Colonic mucosa (tissue), 4 donors: ENCODE results near the gene TUFT1. TPM values are rescaled to one million over a fixed set of nuclear protein-coding genes. Genes with fewer than 3 reads are reported as not detected.
"Not testable (repeated sequence)": the region's sequence is repeated elsewhere in the genome, so short reads cannot be mapped to it uniquely, and the experiment has no call there.

Source experiments
- DNase-seq: peaks from one replicate; pipeline ENCODE4 v3.0.0-alpha.2; 2020
- H3K27ac ChIP-seq: fragments of 200-600 bp; one replicate; pipeline ENCODE4 v1.8.0; 2021
- H3K27me3 ChIP-seq: fragments of 200-600 bp; one replicate; pipeline ENCODE4 v1.8.0; 2021
- H3K36me3 ChIP-seq: fragments of 200-600 bp; one replicate; pipeline ENCODE4 v1.8.0; 2021
- H3K4me1 ChIP-seq: fragments of 200-600 bp; one replicate; pipeline ENCODE4 v1.8.0; 2021; ENCODE audit warnings: mild to moderate bottlenecking
- H3K4me3 ChIP-seq: fragments of 200-600 bp; one replicate; pipeline ENCODE4 v1.8.0; 2021
- H3K9ac ChIP-seq, 2 donors: one replicate each; pipeline ENCODE4 v1.7.0; 2013; ENCODE audit warnings: control low read depth in 2 of 2, low read depth in 2 of 2, low read length in 2 of 2
- H3K9me3 ChIP-seq: fragments of 200-600 bp; one replicate; pipeline ENCODE4 v1.8.0; 2021
- CTCF ChIP-seq: fragments of 200-600 bp; IDR thresholded peaks from one replicate; pipeline ENCODE4 v1.8.0; 2022; ENCODE audit warnings: antibody characterized with exemption, mild to moderate bottlenecking
- intact Hi-C: fragments of 100-400 bp; cut with DNase I; formaldehyde crosslinking; loops from one replicate; pipeline ENCODE4 v1.14.1; 2022
- total RNA-seq, 2 donors: library from RNA; stranded (reverse); fragmentation: NEBNext Ultra II Directional in 1 of 2; extraction: Animal tissue kit (Norgen Biotek cat#: 25700) in 1 of 2; gene quantifications; one replicate each; pipeline ENCODE4 v1.2.1, GENCODE V29; 2021
- donor health status: healthy.
- donor health status: DM: no; HTN: no; CAD: no.
- donor health status: DM: no; HTN: no; CAD: no.

TUFT1 gene
- total RNA-seq, 2 donors from 2014 or later: 25.5 to 40.6 TPM

- no peaks in the 10 kb centered on the region for H3K9me3 ChIP-seq
- H3K36me3 ChIP-seq: no peaks in the 10 kb centered on the region
- DNase-seq: no peak
- no peak overlapping the region for H3K4me3 ChIP-seq
- H3K4me1 ChIP-seq: peaks cover 7% of the 10 kb centered on the region
- H3K27me3 ChIP-seq: no peaks in the 10 kb centered on the region
- no peak overlapping the region for H3K27ac ChIP-seq
- intact Hi-C loops: no loop called here
- TF ChIP-seq CTCF: no peak
- no peak overlapping the region for H3K9ac ChIP-seq
Measured at GRCh38 chr1:151618003-151618402, 77.9 kb downstream of the TUFT1 start.

DNA sequence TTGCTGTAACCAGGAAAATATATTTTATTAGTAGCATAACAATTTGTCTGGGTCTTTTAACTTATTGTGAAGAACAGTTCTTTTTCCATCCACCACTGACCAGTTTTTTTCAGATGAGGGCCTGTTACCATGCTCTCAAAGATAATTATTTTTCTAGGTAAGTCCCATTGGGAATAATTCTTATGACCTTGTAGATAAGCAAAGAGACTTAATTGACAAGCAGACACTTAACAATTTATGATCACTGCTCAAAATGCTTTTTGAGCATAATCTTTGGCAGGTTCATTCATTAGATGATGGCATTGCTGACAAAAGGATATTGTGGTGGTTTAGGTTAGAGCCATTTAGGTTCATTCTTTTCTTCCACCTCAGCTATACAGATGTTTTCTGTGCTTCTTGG, 78.4 kb downstream of the TUFT1 start:
- Histone ChIP-seq H3K9ac (no peak overlapping the region), H3K4me3 (no peak overlapping the region), H3K36me3 (no peaks in the 10 kb centered on the region), H3K27me3 (no peaks in the 10 kb centered on the region), H3K9me3 (no peaks in the 10 kb centered on the region), H3K4me1 (peaks cover 7% of the 10 kb centered on the region), H3K27ac (no peak overlapping the region)
- no peak for DNase-seq
- no peak for TF ChIP-seq CTCF
- intact Hi-C loops: no loop called here

GRCh38 chr1:151618996-151619395, 78.9 kb downstream of the TUFT1 start:
- H3K9me3 ChIP-seq, H3K4me1 ChIP-seq: not testable (repeated sequence)

DNA sequence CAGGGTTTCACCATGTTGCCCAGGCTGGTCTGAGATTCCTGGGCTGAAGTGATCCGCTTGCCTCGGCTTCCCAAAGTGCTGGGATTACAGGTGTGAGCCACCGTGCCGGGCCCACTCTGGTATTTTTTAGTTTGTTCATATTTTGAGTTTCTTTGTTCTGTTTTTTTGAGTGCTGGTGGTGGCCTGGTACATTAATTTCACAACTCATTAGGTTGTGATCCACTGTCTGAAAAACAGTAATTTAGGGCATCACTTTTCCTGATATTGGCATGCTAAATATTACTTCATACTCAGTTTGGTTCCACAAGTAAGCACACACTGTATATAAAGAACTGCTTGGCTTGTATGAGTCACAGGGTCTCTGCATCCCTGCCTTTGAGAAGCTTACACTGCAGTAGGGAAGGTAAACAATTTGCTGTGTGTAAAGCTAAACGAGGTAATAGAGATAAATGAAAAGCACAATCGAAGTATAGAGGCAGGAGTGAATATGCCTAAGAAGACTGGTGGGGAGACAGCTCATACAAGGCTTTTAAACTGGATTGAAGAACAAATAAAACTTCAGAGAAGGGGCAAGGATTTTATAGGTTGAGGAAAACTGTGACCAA, 79.5 kb downstream of the TUFT1 start:
- Histone ChIP-seq H3K4me3 (no peak overlapping the region), H3K9ac (no peak overlapping the region), H3K4me1 (peaks cover 7% of the 10 kb centered on the region), H3K36me3 (no peaks in the 10 kb centered on the region), H3K27ac (peak overlapping the region; percentile 26), H3K9me3 (no peaks in the 10 kb centered on the region), H3K27me3 (no peaks in the 10 kb centered on the region)
- no peak for TF ChIP-seq CTCF
- intact Hi-C loops: no loop called here
- no peak for DNase-seq

More at GRCh38 chr1:151618996-151619395, 78.9 kb downstream of the TUFT1 start:
- intact Hi-C loops, H3K36me3 ChIP-seq, H3K27me3 ChIP-seq, H3K9ac ChIP-seq, DNase-seq, H3K4me3 ChIP-seq: not testable (repeated sequence)
- H3K27ac ChIP-seq: peak overlapping the region; percentile 26

DNA sequence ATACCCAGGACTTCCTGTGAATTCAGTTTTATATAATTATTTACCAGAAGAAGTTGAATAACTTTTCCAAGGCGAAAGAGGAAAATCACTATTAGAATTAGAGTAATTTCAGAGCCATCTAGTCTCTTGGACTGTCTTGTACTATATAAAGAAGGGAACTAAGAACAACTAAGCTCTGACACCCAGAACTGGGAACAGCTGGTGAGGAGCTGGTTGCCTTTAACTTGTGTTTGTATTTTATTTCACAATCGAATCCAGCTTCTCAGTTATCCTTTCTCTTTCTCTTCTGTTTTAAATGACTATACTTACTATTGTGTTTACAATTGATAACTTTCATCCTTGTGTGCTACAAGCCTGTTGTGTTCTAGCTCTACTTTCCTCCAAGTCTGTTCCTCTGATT, 80.2 kb downstream of the TUFT1 start:
- intact Hi-C loops: no loop called here
- no peak overlapping the region for H3K9ac ChIP-seq
- H3K27ac ChIP-seq: peak overlapping the region; percentile 26
- no peak for TF ChIP-seq CTCF
- H3K9me3 ChIP-seq: no peaks in the 10 kb centered on the region
- no peak for DNase-seq
- H3K36me3 ChIP-seq: no peaks in the 10 kb centered on the region
- H3K4me1 ChIP-seq: peaks cover 7% of the 10 kb centered on the region
- no peak overlapping the region for H3K4me3 ChIP-seq
- H3K27me3 ChIP-seq: no peaks in the 10 kb centered on the region

DNA sequence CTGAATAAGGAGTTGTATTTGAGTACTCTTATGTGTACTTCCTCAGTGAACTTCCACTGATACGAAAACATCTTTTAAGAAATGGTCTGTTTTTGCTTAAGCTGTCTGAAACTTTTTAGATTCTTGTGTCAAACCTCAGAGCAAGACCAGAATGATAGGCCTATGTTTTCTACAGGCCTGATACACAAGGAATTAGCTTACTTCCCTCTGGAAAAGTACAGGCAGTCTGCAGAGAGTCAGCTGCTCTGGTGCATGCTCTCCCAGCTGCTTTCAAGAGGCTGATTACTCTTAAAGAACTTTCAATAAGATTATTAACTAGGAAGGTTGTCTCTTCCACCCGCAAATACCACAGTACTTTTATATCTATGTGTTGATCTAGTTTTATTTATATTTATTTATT, 81.2 kb downstream of the TUFT1 start:
- TF ChIP-seq CTCF: no peak
- Histone ChIP-seq H3K9ac (no peak overlapping the region), H3K27ac (peak overlapping the region; percentile 26), H3K4me1 (peaks cover 7% of the 10 kb centered on the region), H3K9me3 (no peaks in the 10 kb centered on the region), H3K27me3 (no peaks in the 10 kb centered on the region), H3K4me3 (no peak overlapping the region), H3K36me3 (no peaks in the 10 kb centered on the region)
- DNase-seq: no peak
- intact Hi-C loops: no loop called here
